ENCODE results near the gene BRSK1. TPM values are rescaled to one million over a fixed set of nuclear protein-coding genes. Genes with fewer than 3 reads are reported as not detected.

The BRSK1 gene
- total and polyA plus RNA-seq, 2 of the 13 experiments (the other 11 are each of a cell fraction or from before 2014, with no cell fraction given): 0.18 to 1.2 TPM

- TF ChIP-seq ZNF574 (CRISPR knock-in tag; IDR thresholded peaks at IDR 0.05): peak; percentile 47; the same call in 1 of the 2 replicates
- 0 out of 2 replicates have a peak, but pooled peaks have one; percentile 29 for TF ChIP-seq ZSCAN30 (CRISPR knock-in tag; IDR thresholded peaks at IDR 0.05)
- peak; percentile 22; the same call in 1 of the 2 replicates for TF ChIP-seq ZNF687 (CRISPR knock-in tag; IDR thresholded peaks at IDR 0.05)
- TF ChIP-seq E2F1 (CRISPR knock-in tag; IDR thresholded peaks at IDR 0.05): no peak
- no peak for TF ChIP-seq ZNF782 (CRISPR knock-in tag; IDR thresholded peaks at IDR 0.05; ENCODE audit: borderline replicate concordance)
- TF ChIP-seq NFAT5 (CRISPR knock-in tag; IDR thresholded peaks at IDR 0.05): no peak
- peak; percentile 60 for TF ChIP-seq HDAC2 (CRISPR knock-in tag; IDR thresholded peaks at IDR 0.05)
- no peak for TF ChIP-seq KDM5A (IDR thresholded peaks at IDR 0.05; ENCODE audit: borderline replicate concordance, low read length)
- TF ChIP-seq ZFP91 (CRISPR knock-in tag; IDR thresholded peaks at IDR 0.05; ENCODE audit: borderline replicate concordance): peak; percentile 28; the same call in 1 of the 2 replicates
- no peak for TF ChIP-seq ARNTL (CRISPR knock-in tag; IDR thresholded peaks at IDR 0.05)
- no peak for TF ChIP-seq ZNF44 (CRISPR knock-in tag; IDR thresholded peaks at IDR 0.05)
- TF ChIP-seq CHD2 (IDR thresholded peaks at IDR 0.05; ENCODE audit: low read depth, low read length): no peak
- no peak for TF ChIP-seq LBX2 (CRISPR knock-in tag; IDR thresholded peaks at IDR 0.05; ENCODE audit: borderline replicate concordance)
Measured at GRCh38 chr19:55333870-55334269, 50.1 kb downstream of the BRSK1 start (continued).
